Pancreas (tissue), 10 donors: ENCODE data around the gene PRICKLE2. TPM values are rescaled to one million over a fixed set of nuclear protein-coding genes. Genes with fewer than 3 reads are reported as not detected.

Experiments used
- ATAC-seq, 4 donors: fragments of 200-7000 bp; cut with Tn5 transposase; one replicate each; pipeline versions ENCODE4 v1.8.0 to v1.9.1; 2020; ENCODE audit warnings: mild to moderate bottlenecking in 4 of 4, moderate library complexity in 4 of 4
- DNase-seq, 6 donors: peaks; one replicate each; pipeline ENCODE4 v3.0.0-alpha.2; 2020
- FAIRE-seq: peaks from 2 replicates; lab custom pipeline; 2012; peaks lifted over from hg19 to GRCh38; lab: Jason Lieb, UNC
- H3K27ac ChIP-seq, 4 donors: fragments of 200-600 bp; sonication (generic); 1 replicate in 3 of 4; 2 replicates in 1 of 4; pipeline versions ENCODE4 v1.5.0 to v1.8.0; 2020
- H3K27me3 ChIP-seq, 4 donors: fragments of 200-600 bp; one replicate each; pipeline ENCODE4 v1.8.0; 2021
- H3K36me3 ChIP-seq, 3 donors: fragments of 200-600 bp; sonication (generic) in 1 of 3; one replicate each; pipeline versions ENCODE4 v1.5.0 to v1.8.0; 2020 to 2021
- H3K4me1 ChIP-seq, 3 donors: fragments of 200-600 bp; one replicate each; pipeline ENCODE4 v1.8.0; 2021
- H3K4me3 ChIP-seq, 4 donors: fragments of 200-600 bp; sonication (generic) in 2 of 4; one replicate each; pipeline versions ENCODE4 v1.5.0 to v1.8.0; 2020 to 2021
- H3K9me3 ChIP-seq, 4 donors: fragments of 200-600 bp; one replicate each; pipeline ENCODE4 v1.8.0; 2021
- WGBS, 2 donors: extraction: QIAGEN DNeasy Blood & Tissue Kit; methylation state at CpG; one replicate each; pipeline ENCODE4 v1.1.7; 2013; 5-methylcytosine and 5-hydroxymethylcytosine counted together
- intact Hi-C, 3 donors: fragments of 100-400 bp; cut with DNase I; formaldehyde crosslinking; loops; one replicate each; pipeline versions ENCODE4 v1.11.1 to v1.14.2; 2022
- polyA plus RNA-seq, 2 donors: library from polyadenylated mRNA; stranded (reverse); fragments of 200-250 nt; gene quantifications; one replicate each; pipeline ENCODE4 v1.2.3, GENCODE V29; 2013
- total RNA-seq, 6 donors: library from RNA; stranded (reverse); fragmentation: NEBNext Ultra II Directional in 4 of 6; extraction: Animal tissue kit (Norgen Biotek cat#: 25700) in 4 of 6; gene quantifications; one replicate each; pipeline versions ENCODE4 v1.2.1 to v1.2.4, GENCODE V29; 2021 to 2023
- TF ChIP-seq, protein P1 (sequence below), 4 donors: fragments of 200-600 bp; sonication (generic) in 3 of 4; IDR thresholded peaks; one replicate each; pipeline versions ENCODE4 v1.5.0 to v1.8.0; 2021; ENCODE audit warnings: antibody characterized with exemption in 4 of 4
- donor health status: healthy with polysubstance abuse.
- donor health status: DM: no; HTN: no; CAD: no; lungs with moderate emphysema.
- donor health status: DM: no; HTN: no; CAD: no.
- donor health status: control.
- donor health status: control.
- donor health status: Bipolar disorder and iron deficiency.
- donor health status: DM: yes; HTN: yes; CAD: no.
- donor health status: DM: no; HTN: no; CAD: no.
- donor health status: DM: no; HTN: no; CAD: no.
- donor health status: DM: yes; HTN: yes; CAD: no.

PRICKLE2 gene
- total and polyA plus RNA-seq, 8 donors: 1.5 to 13.9 (median 7.2) TPM

GRCh38 chr3:64207289-64208080, 17.8 kb downstream of the PRICKLE2 start:
- no peak for DNase-seq
- intact Hi-C loops: no loop called here
- no peak overlapping the region for H3K4me3 ChIP-seq
- no peaks in the 10 kb centered on the region for H3K27me3 ChIP-seq
- H3K27ac ChIP-seq: no peak overlapping the region
- H3K9me3 ChIP-seq: no peaks in the 10 kb centered on the region
- peak in 2 of 4 donors; percentile 38 to 62 for ATAC-seq
- no peaks in the 10 kb centered on the region for H3K4me1 ChIP-seq
- H3K36me3 ChIP-seq: no peaks in the 10 kb centered on the region
- TF ChIP-seq, protein P1, sequence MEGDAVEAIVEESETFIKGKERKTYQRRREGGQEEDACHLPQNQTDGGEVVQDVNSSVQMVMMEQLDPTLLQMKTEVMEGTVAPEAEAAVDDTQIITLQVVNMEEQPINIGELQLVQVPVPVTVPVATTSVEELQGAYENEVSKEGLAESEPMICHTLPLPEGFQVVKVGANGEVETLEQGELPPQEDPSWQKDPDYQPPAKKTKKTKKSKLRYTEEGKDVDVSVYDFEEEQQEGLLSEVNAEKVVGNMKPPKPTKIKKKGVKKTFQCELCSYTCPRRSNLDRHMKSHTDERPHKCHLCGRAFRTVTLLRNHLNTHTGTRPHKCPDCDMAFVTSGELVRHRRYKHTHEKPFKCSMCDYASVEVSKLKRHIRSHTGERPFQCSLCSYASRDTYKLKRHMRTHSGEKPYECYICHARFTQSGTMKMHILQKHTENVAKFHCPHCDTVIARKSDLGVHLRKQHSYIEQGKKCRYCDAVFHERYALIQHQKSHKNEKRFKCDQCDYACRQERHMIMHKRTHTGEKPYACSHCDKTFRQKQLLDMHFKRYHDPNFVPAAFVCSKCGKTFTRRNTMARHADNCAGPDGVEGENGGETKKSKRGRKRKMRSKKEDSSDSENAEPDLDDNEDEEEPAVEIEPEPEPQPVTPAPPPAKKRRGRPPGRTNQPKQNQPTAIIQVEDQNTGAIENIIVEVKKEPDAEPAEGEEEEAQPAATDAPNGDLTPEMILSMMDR (IDR thresholded peaks at IDR 0.05): no peak
- WGBS, 2 donors: 83 to 89% methylated on average over 14 of the region's 14 CpGs
- no peak for FAIRE-seq

- Histone ChIP-seq H3K9me3 (no peaks in the 10 kb centered on the region), H3K36me3 (no peaks in the 10 kb centered on the region), H3K27ac (no peak overlapping the region), H3K4me3 (no peak overlapping the region), H3K27me3 (no peaks in the 10 kb centered on the region), H3K4me1 (no peaks in the 10 kb centered on the region)
- intact Hi-C loops: no loop called here
- no peak for FAIRE-seq
- no peak for ATAC-seq
- TF ChIP-seq, protein P1 (IDR thresholded peaks at IDR 0.05): no peak
- WGBS, 2 donors: 68 to 76% methylated on average over 7 of the region's 7 CpGs
- no peak for DNase-seq
These were observed 21.0 kb downstream of the PRICKLE2 start for GRCh38 chr3:64203969-64204908.

- no peaks in the 10 kb centered on the region for H3K4me1 ChIP-seq
- no peaks in the 10 kb centered on the region for H3K27me3 ChIP-seq
- H3K4me3 ChIP-seq: no peak overlapping the region
- no peaks in the 10 kb centered on the region for H3K36me3 ChIP-seq
- intact Hi-C loops: no loop called here
- TF ChIP-seq, protein P1 (IDR thresholded peaks at IDR 0.05): no peak
- no peak for ATAC-seq
- FAIRE-seq: no peak
- whole genome bisulfite sequencing, 2 donors: 97% methylated on average over 2 of the region's 2 CpGs
- no peak overlapping the region for H3K27ac ChIP-seq
- no peak for DNase-seq
- H3K9me3 ChIP-seq: no peaks in the 10 kb centered on the region
These were observed 22.1 kb downstream of the PRICKLE2 start for GRCh38 chr3:64203216-64203615.

DNA sequence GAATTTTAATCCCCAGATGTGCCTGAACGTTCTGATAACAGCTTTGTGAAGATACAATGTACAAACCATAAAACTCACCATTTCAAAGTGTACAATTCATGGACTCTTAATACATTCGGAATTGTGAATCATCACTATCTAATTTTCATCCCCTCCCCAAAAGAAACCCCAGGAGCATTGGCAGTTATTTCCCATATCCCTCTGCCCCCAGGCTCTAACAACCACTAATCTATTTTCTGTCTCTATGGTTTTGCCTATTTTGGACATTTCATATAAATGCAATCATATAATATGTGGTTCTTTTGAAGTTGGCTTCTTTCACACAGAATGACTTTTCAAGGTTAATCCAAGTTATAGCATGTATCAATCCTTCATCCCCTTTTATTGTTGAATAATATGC, 25.3 kb downstream of the PRICKLE2 start:
- DNase-seq (no peak), ATAC-seq (no peak), FAIRE-seq (no peak)
- H3K27ac ChIP-seq: no peak overlapping the region
- WGBS, 2 donors: 81 to 89% methylated on average over 2 of the region's 2 CpGs
- no peaks in the 10 kb centered on the region for H3K9me3 ChIP-seq
- no peaks in the 10 kb centered on the region for H3K27me3 ChIP-seq
- H3K4me1 ChIP-seq: no peaks in the 10 kb centered on the region
- intact Hi-C loops: no loop called here
- TF ChIP-seq, protein P1 (IDR thresholded peaks at IDR 0.05): no peak
- H3K36me3 ChIP-seq: no peaks in the 10 kb centered on the region
- no peak overlapping the region for H3K4me3 ChIP-seq
